ENCODE data around the gene SRSF8.
"Not testable (repeated sequence)": the region's sequence is repeated elsewhere in the genome, so short reads cannot be mapped to it uniquely, and the experiment has no call there.

The SRSF8 gene, protein sequence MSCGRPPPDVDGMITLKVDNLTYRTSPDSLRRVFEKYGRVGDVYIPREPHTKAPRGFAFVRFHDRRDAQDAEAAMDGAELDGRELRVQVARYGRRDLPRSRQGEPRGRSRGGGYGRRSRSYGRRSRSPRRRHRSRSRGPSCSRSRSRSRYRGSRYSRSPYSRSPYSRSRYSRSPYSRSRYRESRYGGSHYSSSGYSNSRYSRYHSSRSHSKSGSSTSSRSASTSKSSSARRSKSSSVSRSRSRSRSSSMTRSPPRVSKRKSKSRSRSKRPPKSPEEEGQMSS

DNA sequence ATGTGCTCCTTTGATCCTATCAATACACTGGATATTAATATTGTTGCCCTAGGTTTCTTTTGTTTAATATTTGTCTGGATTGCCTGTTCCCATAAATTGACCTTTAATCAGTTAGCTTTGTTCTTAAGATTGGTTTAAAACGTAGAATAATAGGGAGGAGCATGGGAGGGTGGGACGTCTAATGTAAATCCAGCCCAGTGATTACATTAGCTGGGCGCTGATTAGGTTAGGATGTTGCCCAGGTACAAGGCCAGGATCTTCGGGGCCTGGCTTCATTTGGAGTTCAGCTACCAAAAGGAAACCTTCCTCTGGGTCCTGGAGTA is at the start of gene SRSF8:
SRSF8 (plus strand) TSS at position 204 of the 323 bp plus-strand sequence. CDS start 308 bp downstream, outside the sequence.
- no peak for DNase-seq (ENCODE audit: low spot score)

DNA sequence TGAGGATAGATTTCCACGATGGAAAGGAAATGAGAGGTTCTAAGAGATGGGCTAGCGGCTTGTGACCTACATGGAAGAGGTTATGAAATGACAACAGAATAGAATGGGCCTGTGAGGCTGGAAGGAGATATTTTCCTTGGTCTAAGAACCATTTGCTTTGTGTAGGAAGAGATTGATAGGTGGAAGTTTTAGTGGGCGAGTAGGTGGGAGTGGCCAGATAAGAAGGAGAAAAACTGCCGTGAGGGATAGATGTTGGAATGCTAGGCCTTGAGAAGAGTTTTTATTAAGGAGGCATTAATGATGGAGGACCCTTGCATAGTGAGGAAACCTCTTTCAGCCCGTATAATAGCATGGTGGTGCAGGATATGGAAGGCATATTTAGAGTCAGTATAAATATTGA is 45.3 kb upstream of the SRSF8 start:
- DNase-seq (ENCODE audit: low spot score), result not testable (repeated sequence)

DNA sequence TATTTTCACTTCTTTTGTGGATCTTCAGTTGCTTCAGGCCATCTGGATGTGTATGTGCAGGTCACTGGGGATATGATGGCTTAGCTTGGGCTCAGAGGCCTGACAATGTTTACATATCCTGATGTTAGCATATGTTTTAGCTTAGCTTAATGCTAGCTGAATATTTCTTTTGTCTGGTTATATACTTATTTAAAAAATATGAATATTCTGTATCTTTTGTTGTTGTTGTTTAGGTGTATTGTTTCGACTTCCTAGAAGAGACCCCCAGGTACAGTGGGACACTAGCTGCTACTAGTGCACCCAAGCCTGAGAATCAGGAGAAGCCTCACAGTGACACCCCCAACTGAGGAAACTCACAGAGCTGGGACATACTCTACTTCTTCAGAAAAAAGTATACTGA is 41.8 kb upstream of the SRSF8 start, which contains the start of gene KDM4E:
KDM4E (plus strand) TSS at position 301 of the 400 bp plus-strand sequence. CDS start 300 bp downstream, outside the sequence.
- DNase-seq (ENCODE audit: low spot score), result no peak

DNA sequence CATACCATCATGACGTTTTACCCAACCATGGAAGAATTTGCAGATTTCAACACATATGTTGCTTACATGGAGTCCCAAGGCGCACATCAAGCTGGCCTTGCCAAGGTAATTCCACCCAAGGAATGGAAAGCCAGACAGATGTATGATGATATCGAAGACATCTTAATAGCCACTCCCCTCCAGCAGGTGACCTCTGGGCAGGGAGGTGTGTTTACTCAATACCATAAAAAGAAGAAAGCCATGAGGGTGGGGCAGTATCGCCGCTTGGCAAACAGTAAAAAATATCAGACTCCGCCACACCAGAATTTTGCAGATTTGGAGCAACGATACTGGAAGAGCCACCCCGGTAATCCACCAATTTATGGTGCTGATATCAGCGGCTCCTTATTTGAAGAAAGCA is 41.1 kb upstream of the SRSF8 start:
- not testable (repeated sequence) for DNase-seq (ENCODE audit: low spot score)

DNA sequence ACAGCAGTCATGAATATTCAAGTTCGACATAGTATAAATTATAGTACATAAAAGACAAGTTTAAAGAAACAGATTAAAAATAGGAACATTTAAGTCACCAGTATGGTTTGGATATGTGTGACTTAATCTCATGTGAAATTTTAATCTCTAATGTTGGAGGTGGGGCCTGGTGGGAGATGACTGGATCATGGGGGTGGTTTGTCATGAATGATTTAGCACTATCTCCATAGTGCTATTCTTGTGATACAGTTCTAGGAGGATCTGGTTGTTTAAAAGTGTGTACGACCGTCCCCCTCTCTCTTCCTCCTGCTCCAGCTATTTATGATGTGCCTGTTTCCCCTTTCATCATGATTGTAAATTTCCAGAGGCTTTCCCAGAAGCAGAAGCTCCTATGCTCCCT is 38.4 kb upstream of the SRSF8 start:
- no peak for DNase-seq (ENCODE audit: low spot score)

GRCh38 chr11:95033051-95033450 is 33.7 kb upstream of the SRSF8 start:
- no peak for DNase-seq (ENCODE audit: low spot score)

DNA sequence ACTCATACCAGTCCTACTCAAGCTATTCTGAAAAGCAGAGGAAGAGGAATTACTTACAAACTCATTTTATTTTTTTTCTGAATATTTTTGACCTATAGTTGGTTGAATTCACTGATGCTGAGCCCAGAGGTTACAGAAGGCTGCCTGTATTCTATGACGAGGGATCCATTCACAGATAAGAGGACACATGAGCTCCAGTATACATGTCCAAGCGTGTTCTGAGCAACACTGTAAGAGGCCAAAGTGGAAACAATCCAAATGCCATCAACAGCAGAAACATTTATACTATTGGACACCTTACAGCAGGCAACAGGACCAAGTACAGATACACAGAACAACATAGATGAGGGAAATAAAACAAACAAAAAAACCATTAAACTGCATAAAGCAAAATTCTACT is 31.4 kb upstream of the SRSF8 start:
- no peak for DNase-seq (ENCODE audit: low spot score)

DNA sequence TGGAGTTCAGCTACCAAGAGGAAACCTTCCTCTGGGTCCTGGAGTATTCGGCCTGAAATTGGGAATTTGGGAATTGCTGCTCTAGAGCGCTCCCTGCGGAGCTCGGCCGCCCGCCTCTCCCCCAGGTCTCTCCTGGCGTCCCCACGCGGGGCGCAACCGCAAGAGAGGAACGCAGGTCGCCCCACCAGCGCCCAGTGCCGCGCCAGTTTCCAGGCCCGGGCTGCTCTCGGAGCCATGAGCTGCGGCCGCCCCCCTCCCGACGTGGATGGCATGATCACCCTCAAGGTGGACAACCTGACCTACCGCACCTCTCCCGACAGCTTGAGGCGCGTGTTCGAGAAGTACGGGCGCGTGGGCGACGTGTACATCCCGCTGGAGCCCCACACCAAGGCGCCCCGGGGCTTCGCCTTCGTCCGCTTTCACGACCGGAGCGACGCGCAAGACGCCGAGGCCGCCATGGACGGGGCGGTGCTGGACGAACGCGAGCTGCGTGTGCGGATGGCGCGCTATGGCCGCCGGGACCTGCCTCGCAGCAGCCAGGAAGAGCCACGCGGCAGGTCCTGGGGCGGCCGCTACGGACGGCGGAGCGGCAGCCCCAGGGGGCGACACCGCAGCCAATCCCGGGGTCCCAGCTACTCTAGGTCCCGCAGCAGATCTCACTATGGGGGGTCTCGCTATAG is 29.2 kb upstream of the SRSF8 start:
- DNase-seq (ENCODE audit: low spot score), result not testable (repeated sequence)

GRCh38 chr11:95042239-95042638 is 24.5 kb upstream of the SRSF8 start:
- no peak for DNase-seq (ENCODE audit: low spot score)

GRCh38 chr11:95042906-95043305 is 23.8 kb upstream of the SRSF8 start:
- DNase-seq (ENCODE audit: low spot score), result no peak

- DNase-seq (ENCODE audit: low spot score), result no peak
Observed at GRCh38 chr11:95044010-95044409, 22.7 kb upstream of the SRSF8 start.

GRCh38 chr11:95045812-95046211 is 20.9 kb upstream of the SRSF8 start:
- DNase-seq (ENCODE audit: low spot score), result no peak

GRCh38 chr11:95049122-95049521 is 17.6 kb upstream of the SRSF8 start, which contains the start of gene KDM4F:
Gene KDM4F, plus strand, starts transcription at chr11:95049422.
- DNase-seq (ENCODE audit: low spot score), result not testable (repeated sequence)

GRCh38 chr11:95050595-95051202 is 16.0 kb upstream of the SRSF8 start:
- no peak for DNase-seq (ENCODE audit: low spot score)

- no peak for DNase-seq (ENCODE audit: low spot score)
Observed at GRCh38 chr11:95054356-95054755, 12.4 kb upstream of the SRSF8 start.

GRCh38 chr11:95055283-95055897 is 11.3 kb upstream of the SRSF8 start:
- no peak for DNase-seq (ENCODE audit: low spot score)

GRCh38 chr11:95057959-95058358 is 8.8 kb upstream of the SRSF8 start:
- DNase-seq (ENCODE audit: low spot score), result no peak

GRCh38 chr11:95058621-95059020 is 8.1 kb upstream of the SRSF8 start:
- DNase-seq (ENCODE audit: low spot score), result no peak

DNA sequence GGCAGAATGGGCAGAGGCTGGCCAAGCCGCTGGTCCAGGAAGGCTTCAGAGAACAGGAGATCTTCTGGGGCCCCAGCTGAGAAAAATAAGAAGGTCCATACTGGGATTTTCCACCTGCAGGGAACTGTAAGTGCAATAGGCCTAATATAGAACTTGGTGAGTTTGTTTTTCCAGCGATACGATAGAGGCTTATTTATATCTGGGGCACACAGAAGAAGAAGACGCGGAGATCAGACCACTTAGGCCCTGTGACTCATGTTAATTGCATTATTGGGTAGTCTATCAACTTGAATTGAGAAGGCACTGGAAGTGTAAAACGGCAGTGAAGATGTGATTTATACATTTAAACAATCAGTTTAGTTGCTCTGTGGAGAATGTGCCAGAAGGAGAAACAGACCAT is 7.7 kb upstream of the SRSF8 start:
- DNase-seq (ENCODE audit: low spot score), result no peak

GRCh38 chr11:95065336-95065735 is 1.4 kb upstream of the SRSF8 start:
- DNase-seq (ENCODE audit: low spot score), result peak; percentile 71

- DNase-seq (ENCODE audit: low spot score), result peak; percentile 75
Observed at GRCh38 chr11:95067039-95067840, 521 bp downstream of the SRSF8 start.

GRCh38 chr11:95067841-95068219 is 1.1 kb downstream of the SRSF8 start:
- peak; percentile 70 for DNase-seq (ENCODE audit: low spot score)
